B cell (primary cell): ENCODE results near the gene EEPD1. TPM values are rescaled to one million over a fixed set of nuclear protein-coding genes. Genes with fewer than 3 reads are reported as not detected.
A peak's percentile ranks its signal among the peaks of the same experiment; 100 is the strongest.

Source experiments
- ATAC-seq: fragments of 200-7000 bp; cut with Tn5 transposase; one replicate; pipeline ENCODE4 v1.10.0; 2021; ENCODE audit warnings: low read depth, mild to moderate bottlenecking, moderate number of reproducible peaks, moderate library complexity
- CTCF ChIA-PET: fragments of 350-600 bp; sonication (Branson Sonifier 250); formaldehyde crosslinking; loops from one replicate; lab custom pipeline; 2021; ENCODE audit warnings: antibody characterized with exemption, inconsistent platforms; lab: Charles Lee
- POLR2A ChIA-PET: fragments of 350-600 bp; sonication (Branson Sonifier 250); formaldehyde crosslinking; loops from one replicate; lab custom pipeline; 2021; ENCODE audit warnings: antibody characterized with exemption; lab: Charles Lee
- DNase-seq: peaks from one replicate; pipeline ENCODE4 v3.0.0; 2013
- H2AFZ ChIP-seq: 2 replicates; pipeline ENCODE4 v1.6.1; 2012; ENCODE audit warnings: mild to moderate bottlenecking, low read depth, low read length; ENCODE audit not compliant: insufficient read depth, poor library complexity, severe bottlenecking
- H3K27ac ChIP-seq, 2 donors: 1 replicate in 1 of 2; 2 replicates in 1 of 2; pipeline ENCODE4 v1.5.1; 2012 to 2013; ENCODE audit warnings: low read length in 2 of 2, mild to moderate bottlenecking in 2 of 2, moderate library complexity in 1 of 2
- H3K27me3 ChIP-seq, 4 experiments: fragments of 200-600 bp in 1 of 4; sonication (generic) in 1 of 4; replicated peaks in 1 of 4; 1 replicate in 2 of 4; 2 replicates in 2 of 4; pipeline versions ENCODE4 v1.6.1 to v1.7.0; 2013 to 2016; ENCODE audit warnings: low read length in 3 of 4, mild to moderate bottlenecking in 2 of 4, mixed read lengths in 1 of 4, moderate library complexity in 1 of 4; ENCODE audit not compliant: insufficient read depth in 4 of 4, control insufficient read depth in 3 of 4; ENCODE audit errors: control extremely low read depth in 1 of 4
- H3K36me3 ChIP-seq, 2 experiments: replicated peaks in 1 of 2; 1 replicate in 1 of 2; 2 replicates in 1 of 2; pipeline versions ENCODE4 v1.6.1 to v1.7.1; 2013; ENCODE audit warnings: low read length in 1 of 2; ENCODE audit not compliant: insufficient read depth in 2 of 2, control insufficient read depth in 1 of 2; ENCODE audit errors: control extremely low read depth in 1 of 2, extremely low read depth in 1 of 2
- H3K4me1 ChIP-seq, 2 donors: fragments of 200-600 bp in 1 of 2; sonication (generic) in 1 of 2; 1 replicate in 1 of 2; 2 replicates in 1 of 2; pipeline versions ENCODE4 v1.5.1 to v1.6.1; 2013 to 2017; ENCODE audit warnings: low read length in 2 of 2; ENCODE audit not compliant: control insufficient read depth in 2 of 2, insufficient read depth in 2 of 2
- H3K4me2 ChIP-seq: replicated peaks from 2 replicates; pipeline ENCODE3; 2012; ENCODE audit warnings: mild to moderate bottlenecking, low read depth, low read length; ENCODE audit not compliant: poor library complexity, severe bottlenecking
- H3K4me3 ChIP-seq, 5 experiments: fragments of 200-600 bp in 1 of 5; sonication (generic) in 1 of 5; 1 replicate in 3 of 5; 2 replicates in 2 of 5; pipeline versions ENCODE4 v1.5.1 to v1.7.0; 2011 to 2016; ENCODE audit warnings: low read length in 4 of 5, mild to moderate bottlenecking in 4 of 5, low read depth in 2 of 5, control low read depth in 1 of 5, moderate library complexity in 1 of 5; ENCODE audit not compliant: insufficient read depth in 1 of 5; ENCODE audit errors: control extremely low read depth in 1 of 5, extremely low read depth in 1 of 5
- H3K79me2 ChIP-seq: fragments of 200-600 bp; sonication (generic); one replicate; pipeline ENCODE4 v1.6.0; 2016; ENCODE audit warnings: low read length; ENCODE audit not compliant: control insufficient read depth, insufficient read depth
- H3K9ac ChIP-seq: fragments of 200-600 bp; sonication (generic); 2 replicates; pipeline ENCODE4 v1.6.1; 2017; ENCODE audit warnings: mild to moderate bottlenecking, low read length, moderate library complexity
- H3K9me3 ChIP-seq, 3 donors: one replicate each; pipeline versions ENCODE4 v1.6.1 to v1.7.1; 2013; ENCODE audit warnings: low read length in 2 of 3; ENCODE audit not compliant: control insufficient read depth in 2 of 3, insufficient read depth in 1 of 3; ENCODE audit errors: control extremely low read depth in 1 of 3
- H4K20me1 ChIP-seq: 2 replicates; pipeline ENCODE4 v1.6.0; 2012; ENCODE audit warnings: mild to moderate bottlenecking, low read length; ENCODE audit not compliant: insufficient read depth, control insufficient read depth, poor library complexity, severe bottlenecking
- H3K27ac Mint-ChIP-seq: one replicate; pipeline ENCODE4 v1.8.0; 2021; ENCODE audit warnings: mixed read lengths
- H3K27me3 Mint-ChIP-seq: one replicate; pipeline ENCODE4 v1.8.0; 2021; ENCODE audit warnings: mixed read lengths
- H3K4me1 Mint-ChIP-seq: one replicate; pipeline ENCODE4 v1.8.0; 2021; ENCODE audit warnings: mixed read lengths
- H3K4me3 Mint-ChIP-seq: one replicate; pipeline ENCODE4 v1.8.0; 2021; ENCODE audit warnings: mixed read lengths
- H3K9me3 Mint-ChIP-seq: one replicate; pipeline ENCODE4 v1.8.0; 2022; ENCODE audit warnings: mixed read lengths; ENCODE audit not compliant: insufficient read depth
- CTCF ChIP-seq: fragments of 200-600 bp; IDR thresholded peaks from one replicate; pipeline ENCODE4 v1.8.0; 2022; ENCODE audit warnings: antibody characterized with exemption, mild to moderate bottlenecking
- EZH2 ChIP-seq: IDR thresholded peaks from 2 replicates; pipeline ENCODE4 v1.6.1; 2012; ENCODE audit warnings: borderline replicate concordance, low read depth, mild to moderate bottlenecking, moderate library complexity, low read length; ENCODE audit not compliant: insufficient read depth, poor library complexity, severe bottlenecking
- WGBS: methylation state at CpG from one replicate; pipeline ENCODE4 v1.1.5; 2013; ENCODE audit warnings: missing lambda C conversion rate; ENCODE audit not compliant: insufficient coverage; 5-methylcytosine and 5-hydroxymethylcytosine counted together
- intact Hi-C: fragments of 100-400 bp; cut with micrococcal nuclease; formaldehyde crosslinking; loops from one replicate; pipeline ENCODE4 v1.10.0; 2022
- polyA plus RNA-seq: library from polyadenylated mRNA; depleted of rRNA; stranded (reverse); fragments of >200 nt; gene quantifications from 2 replicates; pipeline ENCODE4 v1.2.3, GENCODE V29; 2012
- total RNA-seq, 2 donors: library from RNA; stranded (reverse); fragments of 120-200 nt in 1 of 2; gene quantifications; 1 replicate in 1 of 2; 2 replicates in 1 of 2; pipeline versions ENCODE4 v1.2.3 to v1.2.4, GENCODE V29; 2013 to 2022

EEPD1 gene
- total and polyA plus RNA-seq, 2 donors (not counting 1 experiment from before 2014, with no cell fraction given), result 0.49 to 4.1 TPM

- no peak for ATAC-seq
- H3K4me2 ChIP-seq, result no peak overlapping the region
- Mint-ChIP-seq H3K27ac (no peak overlapping the region), H3K4me1 (peaks cover 16% of the 10 kb centered on the region), H3K27me3 (peaks cover 5% of the 10 kb centered on the region), H3K4me3 (peak overlapping the region; percentile 49), H3K9me3 (no peaks in the 10 kb centered on the region)
- ChIA-PET POLR2A (no interaction called here), CTCF (no interaction called here)
- no peak for DNase-seq
- H4K20me1 ChIP-seq, result no peaks in the 10 kb centered on the region
- WGBS, result 44% methylated on average over 9 of the region's 12 CpGs
- no peaks in the 10 kb centered on the region for H3K79me2 ChIP-seq
- TF ChIP-seq EZH2 (no peak), CTCF (no peak)
- intact Hi-C loops, result no loop called here
- peaks cover 12% of the 10 kb centered on the region in 2 donors for H3K4me1 ChIP-seq
- H2AFZ ChIP-seq, result no peak overlapping the region
- no peaks in the 10 kb centered on the region for H3K36me3 ChIP-seq
- peaks cover 0 to 19% (median 2%) of the 10 kb centered on the region in 4 experiments for H3K27me3 ChIP-seq
- no peaks in the 10 kb centered on the region for H3K9me3 ChIP-seq
- H3K27ac ChIP-seq, result no peak overlapping the region
- H3K4me3 ChIP-seq, result no peak overlapping the region
- H3K9ac ChIP-seq, result no peak overlapping the region
Measured at GRCh38 chr7:36155811-36156361, 2.8 kb downstream of the EEPD1 start.

- no peaks in the 10 kb centered on the region for H3K9me3 Mint-ChIP-seq
- intact Hi-C loops, result no loop called here
- ATAC-seq (no peak), DNase-seq (no peak)
- Histone ChIP-seq H4K20me1 (no peaks in the 10 kb centered on the region), H3K79me2 (no peaks in the 10 kb centered on the region), H3K9ac (no peak overlapping the region), H3K9me3 (no peaks in the 10 kb centered on the region), H3K4me3 (no peak overlapping the region), H3K27ac (no peak overlapping the region), H3K27me3 (peaks cover 0 to 19% (median 2%) of the 10 kb centered on the region in 4 experiments), H2AFZ (no peak overlapping the region), H3K4me1 (peaks cover 7% of the 10 kb centered on the region in 2 donors), H3K36me3 (no peaks in the 10 kb centered on the region), H3K4me2 (no peak overlapping the region)
- CTCF ChIA-PET, result no interaction called here
- no peak overlapping the region for H3K4me3 Mint-ChIP-seq
- H3K27me3 Mint-ChIP-seq, result peaks cover 5% of the 10 kb centered on the region
- no peak overlapping the region for H3K27ac Mint-ChIP-seq
- WGBS, result 100% methylated on average over 1 of the region's 9 CpGs
- POLR2A ChIA-PET, result no interaction called here
- peaks cover 10% of the 10 kb centered on the region for H3K4me1 Mint-ChIP-seq
- TF ChIP-seq CTCF (no peak), EZH2 (no peak)
Measured at GRCh38 chr7:36157527-36158320, 4.7 kb downstream of the EEPD1 start.
